ENCODE data around the gene KIF18B.

KIF18B gene

DNA sequence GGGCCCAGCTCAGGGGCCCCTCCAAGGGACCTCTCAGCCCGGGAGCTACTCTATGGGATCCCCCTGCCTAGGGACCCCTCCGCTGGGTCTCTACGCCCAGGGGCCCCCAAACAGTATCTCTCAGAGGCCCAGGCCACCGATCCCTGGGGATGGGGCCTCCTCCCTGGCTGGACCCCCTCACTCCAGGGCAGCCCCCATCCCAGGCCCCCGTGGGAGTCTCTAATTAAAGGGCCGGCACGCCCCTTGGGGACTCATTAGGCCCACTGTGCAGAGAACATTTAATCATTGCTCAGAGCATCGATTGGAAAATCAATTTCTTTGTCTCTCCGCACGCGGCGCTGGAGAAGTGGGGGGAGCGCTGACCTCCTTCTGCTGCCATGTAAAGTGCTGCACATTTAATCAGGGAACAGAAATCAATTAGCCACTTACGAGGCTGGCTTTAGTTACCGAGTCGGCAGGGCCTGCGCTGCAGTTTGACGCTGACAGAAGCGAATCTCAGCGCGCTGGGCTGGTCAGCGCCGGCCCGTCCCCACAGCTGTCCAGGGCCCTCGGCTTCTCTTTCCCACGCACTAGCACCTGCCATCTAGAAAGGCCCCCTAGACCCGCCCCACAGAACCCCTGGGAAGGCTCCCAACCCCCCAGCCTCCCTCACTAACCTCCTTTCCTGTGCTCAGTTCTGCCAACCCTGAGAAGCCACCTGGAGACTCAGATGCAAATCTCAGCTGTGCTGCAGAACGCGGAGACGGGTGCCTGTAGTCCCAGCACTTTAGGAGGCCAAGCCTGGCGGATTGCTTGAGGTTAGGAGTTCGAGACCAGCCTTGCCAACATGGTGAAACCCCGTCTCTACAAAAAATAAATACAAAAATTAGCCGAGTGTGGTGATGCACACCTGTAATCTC is 40.7 kb upstream of the KIF18B start:
- H4K20me1 ChIP-seq (ENCODE audit: insufficient read depth, low read length) = no peaks in the 10 kb centered on the region
- H2AFZ ChIP-seq (ENCODE audit: low read length) = no peak overlapping the region
- no peak overlapping the region for H3K4me2 ChIP-seq (ENCODE audit: low read length)
- no peak overlapping the region for H3K27ac ChIP-seq (ENCODE audit: low read depth, low read length, poor library complexity, severe bottlenecking)
- no peaks in the 10 kb centered on the region for H3K9me2 ChIP-seq (ENCODE audit: low read depth, low read length)
- H3K4me3 ChIP-seq (ENCODE audit: low read depth, low read length, poor library complexity, severe bottlenecking) = no peak overlapping the region
- H3K9ac ChIP-seq (ENCODE audit: low read length) = no peak overlapping the region
- H3K36me3 ChIP-seq (ENCODE audit: insufficient read depth, low read length) = no peaks in the 10 kb centered on the region
- H3F3A ChIP-seq (ENCODE audit: insufficient read depth, low read length) = no peaks in the 10 kb centered on the region
- no peaks in the 10 kb centered on the region for H3K27me3 ChIP-seq (ENCODE audit: insufficient read depth, low read length)
- H3K9me3 ChIP-seq (ENCODE audit: low read length) = no peaks in the 10 kb centered on the region
- no peaks in the 10 kb centered on the region for H3K79me2 ChIP-seq (ENCODE audit: insufficient read depth, low read length)
- TF ChIP-seq EZH2 (IDR thresholded peaks at IDR 0.05; ENCODE audit: borderline replicate concordance, low read length) = no peak
- TF ChIP-seq, protein P1, sequence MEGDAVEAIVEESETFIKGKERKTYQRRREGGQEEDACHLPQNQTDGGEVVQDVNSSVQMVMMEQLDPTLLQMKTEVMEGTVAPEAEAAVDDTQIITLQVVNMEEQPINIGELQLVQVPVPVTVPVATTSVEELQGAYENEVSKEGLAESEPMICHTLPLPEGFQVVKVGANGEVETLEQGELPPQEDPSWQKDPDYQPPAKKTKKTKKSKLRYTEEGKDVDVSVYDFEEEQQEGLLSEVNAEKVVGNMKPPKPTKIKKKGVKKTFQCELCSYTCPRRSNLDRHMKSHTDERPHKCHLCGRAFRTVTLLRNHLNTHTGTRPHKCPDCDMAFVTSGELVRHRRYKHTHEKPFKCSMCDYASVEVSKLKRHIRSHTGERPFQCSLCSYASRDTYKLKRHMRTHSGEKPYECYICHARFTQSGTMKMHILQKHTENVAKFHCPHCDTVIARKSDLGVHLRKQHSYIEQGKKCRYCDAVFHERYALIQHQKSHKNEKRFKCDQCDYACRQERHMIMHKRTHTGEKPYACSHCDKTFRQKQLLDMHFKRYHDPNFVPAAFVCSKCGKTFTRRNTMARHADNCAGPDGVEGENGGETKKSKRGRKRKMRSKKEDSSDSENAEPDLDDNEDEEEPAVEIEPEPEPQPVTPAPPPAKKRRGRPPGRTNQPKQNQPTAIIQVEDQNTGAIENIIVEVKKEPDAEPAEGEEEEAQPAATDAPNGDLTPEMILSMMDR (IDR thresholded peaks at IDR 0.05; ENCODE audit: low read length) = no peak
- peaks cover 9% of the 10 kb centered on the region for H3K4me1 ChIP-seq (ENCODE audit: insufficient read depth, low read length, severe bottlenecking)

DNA sequence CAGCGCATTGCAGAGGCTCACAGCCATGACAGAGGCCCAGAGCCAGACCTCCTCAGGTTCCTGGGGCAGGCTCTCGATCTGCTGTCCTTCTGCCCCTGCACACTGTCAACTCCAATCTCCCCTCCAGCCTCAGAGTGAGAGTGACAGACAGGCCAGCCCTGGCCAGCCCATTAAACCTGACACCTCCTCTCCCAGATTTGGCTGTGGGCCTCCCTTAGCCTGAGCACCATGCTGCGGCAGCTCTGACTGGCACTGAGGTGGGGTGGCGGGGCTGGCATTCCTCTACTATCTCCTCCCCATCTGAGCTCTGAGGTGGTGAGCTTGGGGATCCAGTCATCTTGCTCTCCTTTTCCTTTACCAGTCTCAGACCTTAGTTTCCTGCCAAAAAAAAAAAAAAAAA is 36.0 kb upstream of the KIF18B start:
- no peak for TF ChIP-seq EZH2 (IDR thresholded peaks at IDR 0.05; ENCODE audit: borderline replicate concordance, low read length)
- TF ChIP-seq, protein P1 (IDR thresholded peaks at IDR 0.05; ENCODE audit: low read length) = no peak
- H3K4me2 ChIP-seq (ENCODE audit: low read length) = no peak overlapping the region

DNA sequence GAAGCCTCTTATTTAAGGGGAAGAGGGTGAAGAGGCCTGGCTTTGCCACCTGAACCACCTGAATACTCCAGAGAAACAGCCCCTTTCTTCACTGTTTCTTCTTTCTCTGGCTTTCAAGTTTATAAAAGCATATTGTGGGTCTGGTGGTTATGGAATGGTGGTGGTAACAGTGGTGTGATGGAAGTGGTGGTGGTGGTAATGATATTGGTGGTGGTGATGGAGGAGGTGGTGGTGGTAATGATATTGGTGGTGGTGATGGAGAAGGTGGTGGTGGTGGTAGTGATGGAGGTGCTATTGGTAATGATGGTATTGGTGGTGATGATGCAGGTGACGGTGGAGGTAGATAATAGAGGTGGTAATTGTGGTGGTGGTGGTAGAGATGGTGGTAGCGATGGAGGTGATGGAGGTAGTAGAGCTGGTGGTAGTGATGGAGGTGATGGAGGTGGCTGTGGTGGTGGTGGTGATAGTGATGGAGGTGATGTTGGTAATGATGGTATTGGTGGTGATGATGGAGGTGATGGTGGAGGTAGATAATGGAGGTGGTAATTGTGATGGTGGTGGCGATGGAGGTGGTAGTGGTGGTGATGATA is 34.6 kb upstream of the KIF18B start:
- Histone ChIP-seq H3K27ac (ENCODE audit: low read depth, low read length, poor library complexity, severe bottlenecking) (no peak overlapping the region), H3K4me2 (ENCODE audit: low read length) (no peak overlapping the region), H2AFZ (ENCODE audit: low read length) (no peak overlapping the region), H3K79me2 (ENCODE audit: insufficient read depth, low read length) (no peaks in the 10 kb centered on the region), H3K36me3 (ENCODE audit: insufficient read depth, low read length) (no peaks in the 10 kb centered on the region), H3F3A (ENCODE audit: insufficient read depth, low read length) (no peaks in the 10 kb centered on the region), H4K20me1 (ENCODE audit: insufficient read depth, low read length) (no peaks in the 10 kb centered on the region), H3K27me3 (ENCODE audit: insufficient read depth, low read length) (peaks cover 21% of the 10 kb centered on the region), H3K9me2 (ENCODE audit: low read depth, low read length) (no peaks in the 10 kb centered on the region), H3K9me3 (ENCODE audit: low read length) (no peaks in the 10 kb centered on the region), H3K4me1 (ENCODE audit: insufficient read depth, low read length, severe bottlenecking) (peaks cover under 1% of the 10 kb centered on the region), H3K9ac (ENCODE audit: low read length) (no peak overlapping the region), H3K4me3 (ENCODE audit: low read depth, low read length, poor library complexity, severe bottlenecking) (no peak overlapping the region)
- TF ChIP-seq EZH2 (IDR thresholded peaks at IDR 0.05; ENCODE audit: borderline replicate concordance, low read length) = no peak
- TF ChIP-seq, protein P1 (IDR thresholded peaks at IDR 0.05; ENCODE audit: low read length) = no peak

More for the DNA sequence above, 36.0 kb upstream of the KIF18B start:
- H3K79me2 ChIP-seq (ENCODE audit: insufficient read depth, low read length) = no peaks in the 10 kb centered on the region
- no peaks in the 10 kb centered on the region for H3K36me3 ChIP-seq (ENCODE audit: insufficient read depth, low read length)
- no peak overlapping the region for H3K9ac ChIP-seq (ENCODE audit: low read length)
- no peak overlapping the region for H3K4me3 ChIP-seq (ENCODE audit: low read depth, low read length, poor library complexity, severe bottlenecking)
- H3F3A ChIP-seq (ENCODE audit: insufficient read depth, low read length) = no peaks in the 10 kb centered on the region
- H3K9me3 ChIP-seq (ENCODE audit: low read length) = no peaks in the 10 kb centered on the region
- no peak overlapping the region for H2AFZ ChIP-seq (ENCODE audit: low read length)
- H3K27ac ChIP-seq (ENCODE audit: low read depth, low read length, poor library complexity, severe bottlenecking) = no peak overlapping the region
- no peaks in the 10 kb centered on the region for H4K20me1 ChIP-seq (ENCODE audit: insufficient read depth, low read length)
- peaks cover 9% of the 10 kb centered on the region for H3K4me1 ChIP-seq (ENCODE audit: insufficient read depth, low read length, severe bottlenecking)
- no peaks in the 10 kb centered on the region for H3K9me2 ChIP-seq (ENCODE audit: low read depth, low read length)
- H3K27me3 ChIP-seq (ENCODE audit: insufficient read depth, low read length) = peaks cover 9% of the 10 kb centered on the region; the same call in 1 of the 2 replicates
